KBM-7 (cell line): ENCODE data around the gene DENND1C.

Experiments used
- DNase-seq: peaks from one replicate; pipeline ENCODE4 v3.0.0-alpha.2; 2015
- in situ Hi-C: fragments of 300-500 bp; cut with MboI; formaldehyde crosslinking; loops from 2 replicates; pipeline ENCODE4 v1.14.3; 2020; ENCODE audit warnings: low sequenced_read_pairs, low pct_unique_long_range_greater_than_20kb, mixed read lengths

Gene DENND1C

GRCh38 chr19:6460099-6460884, 21.3 kb downstream of the DENND1C start:
- in situ Hi-C loops, result no loop called here
- peak; percentile 99 for DNase-seq

- DNase-seq, result no peak
- in situ Hi-C loops, result no loop called here
Measured at GRCh38 chr19:6459262-6460098, 22.1 kb downstream of the DENND1C start, which contains the start of gene SLC25A23. TSS of gene SLC25A23 (minus strand) at chr19:6459792. CDS start at chr19:6459628, 164 bp downstream.

GRCh38 chr19:6458695-6459261, 22.8 kb downstream of the DENND1C start:
- in situ Hi-C loops, result no loop called here

GRCh38 chr19:6457958-6458694, 23.5 kb downstream of the DENND1C start:
- DNase-seq, result no peak
- in situ Hi-C loops, result no loop called here

More at GRCh38 chr19:6458695-6459261, 22.8 kb downstream of the DENND1C start:
- no peak for DNase-seq

- in situ Hi-C loops, result no loop called here
- DNase-seq, result no peak
Measured at GRCh38 chr19:6455924-6456323, 25.7 kb downstream of the DENND1C start.

GRCh38 chr19:6453951-6454565, 27.5 kb downstream of the DENND1C start:
- in situ Hi-C loops, result no loop called here
- no peak for DNase-seq

- in situ Hi-C loops, result no loop called here
Measured at GRCh38 chr19:6452899-6453298, 28.7 kb downstream of the DENND1C start.

GRCh38 chr19:6452223-6452614, 29.4 kb downstream of the DENND1C start:
- in situ Hi-C loops, result no loop called here
- DNase-seq, result no peak

More at GRCh38 chr19:6452899-6453298, 28.7 kb downstream of the DENND1C start:
- DNase-seq, result no peak

GRCh38 chr19:6451583-6452222, 29.9 kb downstream of the DENND1C start:
- in situ Hi-C loops, result no loop called here
- DNase-seq, result no peak

GRCh38 chr19:6450166-6450565, 31.4 kb downstream of the DENND1C start:
- in situ Hi-C loops, result no loop called here
- no peak for DNase-seq

- in situ Hi-C loops, result no loop called here
- DNase-seq, result no peak
Measured at GRCh38 chr19:6448045-6448444, 33.5 kb downstream of the DENND1C start.

- DNase-seq, result no peak
- in situ Hi-C loops, result no loop called here
Measured at GRCh38 chr19:6446452-6446851, 35.1 kb downstream of the DENND1C start.

- in situ Hi-C loops, result no loop called here
- DNase-seq, result no peak
Measured at GRCh38 chr19:6443986-6444385, 37.6 kb downstream of the DENND1C start.

- in situ Hi-C loops, result no loop called here
- no peak for DNase-seq
Measured at GRCh38 chr19:6442087-6442688, 39.4 kb downstream of the DENND1C start.

- DNase-seq, result no peak
- in situ Hi-C loops, result no loop called here
Measured at GRCh38 chr19:6440905-6441304, 40.7 kb downstream of the DENND1C start.

- no peak for DNase-seq
Measured at GRCh38 chr19:6439743-6440142, 41.8 kb downstream of the DENND1C start.

GRCh38 chr19:6433663-6434062, 47.9 kb downstream of the DENND1C start, which contains the start of gene SLC25A41:
TSS of gene SLC25A41 (minus strand) at chr19:6433763. CDS start at chr19:6433693, 70 bp downstream.
- DNase-seq, result no peak
- in situ Hi-C loops, result no loop called here

More at GRCh38 chr19:6439743-6440142, 41.8 kb downstream of the DENND1C start:
- in situ Hi-C loops, result no loop called here

GRCh38 chr19:6433165-6433564, 48.4 kb downstream of the DENND1C start:
- in situ Hi-C loops, result no loop called here
- DNase-seq, result no peak
